Measurements from ENCODE around the gene GCHFR. TPM values are rescaled to one million over a fixed set of nuclear protein-coding genes. Genes with fewer than 3 reads are reported as not detected.

Gene GCHFR
- total RNA-seq, 2 experiments from 2014 or later, result 13.5 to 14.8 TPM

GRCh38 chr15:40812721-40813425, 49.0 kb downstream of the GCHFR start:
- Histone ChIP-seq H3K4me1 (ENCODE audit: insufficient read depth, low read length) (peaks cover 12% of the 10 kb centered on the region), H3K27ac (ENCODE audit: low read depth in 1 of 2, low read length in 2 of 2) (no peak overlapping the region), H3K4me3 (ENCODE audit: low read length) (no peak overlapping the region), H3K36me3 (ENCODE audit: insufficient read depth, low read length) (peaks cover 45% of the 10 kb centered on the region), H3K9me3 (ENCODE audit: control insufficient read depth in 1 of 2, insufficient read depth in 1 of 2, low read length in 2 of 2) (no peaks in the 10 kb centered on the region), H3K27me3 (ENCODE audit: control insufficient read depth in 1 of 2, insufficient read depth in 2 of 2, low read length in 2 of 2) (no peaks in the 10 kb centered on the region)
- Mint-ChIP-seq H3K9me3 (no peaks in the 10 kb centered on the region), H3K4me1 (ENCODE audit: low read depth) (peaks cover 9% of the 10 kb centered on the region), H3K27me3 (no peaks in the 10 kb centered on the region), H3K4me3 (no peak overlapping the region), H3K27ac (no peak overlapping the region), H3K36me3 (ENCODE audit: low read depth) (peaks cover 39% of the 10 kb centered on the region)
- ATAC-seq (ENCODE audit: poor library complexity) (no peak), DNase-seq (no peak)
- intact Hi-C loops (cut with DNase I, micrococcal nuclease), result no loop called here
- CTCF ChIA-PET, result no interaction called here
- TF ChIP-seq CTCF (IDR thresholded peaks at IDR 0.05), result no peak
- POLR2A ChIA-PET, result no interaction called here

- CTCF ChIA-PET, result no interaction called here
- POLR2A ChIA-PET, result no interaction called here
Observed at GRCh38 chr15:40815042-40815698, 51.3 kb downstream of the GCHFR start.

More at GRCh38 chr15:40815042-40815698, 51.3 kb downstream of the GCHFR start:
- Histone ChIP-seq H3K27ac (ENCODE audit: low read depth in 1 of 2, low read length in 2 of 2) (no peak overlapping the region), H3K36me3 (ENCODE audit: insufficient read depth, low read length) (peaks cover 40% of the 10 kb centered on the region), H3K4me1 (ENCODE audit: insufficient read depth, low read length) (no peaks in the 10 kb centered on the region), H3K4me3 (ENCODE audit: low read length) (no peak overlapping the region), H3K9me3 (ENCODE audit: control insufficient read depth in 1 of 2, insufficient read depth in 1 of 2, low read length in 2 of 2) (no peaks in the 10 kb centered on the region), H3K27me3 (ENCODE audit: control insufficient read depth in 1 of 2, insufficient read depth in 2 of 2, low read length in 2 of 2) (no peaks in the 10 kb centered on the region)
- peaks cover 39% of the 10 kb centered on the region for H3K36me3 Mint-ChIP-seq (ENCODE audit: low read depth)
- no peaks in the 10 kb centered on the region for H3K4me1 Mint-ChIP-seq (ENCODE audit: low read depth)
- no peak for ATAC-seq (ENCODE audit: poor library complexity)
- H3K4me3 Mint-ChIP-seq, result no peak overlapping the region
- no peak for DNase-seq
- no peak for TF ChIP-seq CTCF (IDR thresholded peaks at IDR 0.05)
- intact Hi-C loops (cut with DNase I, micrococcal nuclease), result no loop called here
- H3K9me3 Mint-ChIP-seq, result no peaks in the 10 kb centered on the region
- H3K27me3 Mint-ChIP-seq, result no peaks in the 10 kb centered on the region
- H3K27ac Mint-ChIP-seq, result no peak overlapping the region

Other genes starting within 250 kb of the GCHFR start
- 10 to 100 TPM; 20.9 to 21.3 TPM for gene CCDC32, start 199.0 kb upstream of the GCHFR start, total RNA-seq
- gene RPUSD2, start 194.8 kb upstream of the GCHFR start, total RNA-seq, result 10 to 100 TPM; 18.8 to 21.0 TPM
- gene KNL1, start 169.8 kb upstream of the GCHFR start, total RNA-seq, result under 1 TPM; 0.59 to 0.69 TPM
- gene RAD51, start 68.9 kb upstream of the GCHFR start, total RNA-seq, result 1 to 10 TPM in 1 of 2 experiments, under 1 TPM in 1; 0.64 to 1.5 TPM
- 10 to 100 TPM; 29.1 to 30.3 TPM for gene RMDN3, start 8.8 kb upstream of the GCHFR start, total RNA-seq
- gene C15orf62, start 5.9 kb downstream of the GCHFR start, total RNA-seq, result under 1 TPM; 0.77 to 0.98 TPM
- 10 to 100 TPM; 12.0 to 13.0 TPM for gene ZFYVE19, start 43.0 kb downstream of the GCHFR start, total RNA-seq
- gene DNAJC17, start 43.4 kb downstream of the GCHFR start, total RNA-seq, result 10 to 100 TPM; 14.4 to 17.9 TPM
- not detected for gene PPP1R14D, start 64.6 kb downstream of the GCHFR start, total RNA-seq
- 1 to 10 TPM; 1.0 to 1.6 TPM for gene SPINT1, start 80.0 kb downstream of the GCHFR start, total RNA-seq
- gene RHOV, start 110.2 kb downstream of the GCHFR start, total RNA-seq, result under 1 TPM; 0.36 TPM
- 10 to 100 TPM; 20.8 to 21.7 TPM for gene VPS18, start 130.4 kb downstream of the GCHFR start, total RNA-seq
- under 1 TPM; 0.11 to 0.14 TPM for gene DLL4, start 165.3 kb downstream of the GCHFR start, total RNA-seq
- under 1 TPM; 0.42 to 0.47 TPM for gene CHAC1, start 189.4 kb downstream of the GCHFR start, total RNA-seq

Data from CD4-positive, alpha-beta T cell (primary cell).